ENCODE results near the gene LEMD1. TPM values are rescaled to one million over a fixed set of nuclear protein-coding genes. Genes with fewer than 3 reads are reported as not detected.

The LEMD1 gene
- total RNA-seq, 1 experiment from 2014 or later: 17.2 TPM

DNA sequence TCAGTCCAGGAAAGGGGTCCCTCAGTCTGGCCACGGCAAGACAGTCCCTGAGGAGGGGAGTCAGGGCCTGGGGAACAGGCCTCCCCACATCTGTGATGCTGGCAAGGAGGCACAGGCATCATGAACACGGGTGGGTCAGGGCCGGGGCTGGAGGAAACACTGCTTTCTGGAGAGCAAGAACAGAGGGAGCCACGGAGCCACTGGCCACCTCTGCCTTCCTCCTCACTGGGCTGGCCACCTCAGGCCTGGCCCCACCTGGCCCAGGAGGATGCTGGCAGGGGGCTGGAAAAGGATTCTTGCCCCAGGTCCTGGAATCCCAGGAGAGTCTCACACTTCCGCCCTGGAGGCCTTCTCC is 18.2 kb upstream of the LEMD1 start:
- Mint-ChIP-seq H3K27ac (ENCODE audit: unreplicated experiment) (peak overlapping the region; percentile 93), H3K27me3 (ENCODE audit: unreplicated experiment) (no peaks in the 10 kb centered on the region), H3K9me3 (ENCODE audit: low read depth, unreplicated experiment) (no peaks in the 10 kb centered on the region), H3K36me3 (ENCODE audit: insufficient read depth, unreplicated experiment) (peaks cover 79% of the 10 kb centered on the region), H3K4me3 (ENCODE audit: low read depth, unreplicated experiment) (peak overlapping the region; percentile 7), H3K4me1 (ENCODE audit: low read depth, unreplicated experiment) (peaks cover 63% of the 10 kb centered on the region)
- BruUV-seq (replicated peaks): no TSS peak
- intact Hi-C loops (cut with micrococcal nuclease; ENCODE audit: unreplicated experiment): no loop called here
- DNase-seq: no peak
- TF ChIP-seq, protein P1, sequence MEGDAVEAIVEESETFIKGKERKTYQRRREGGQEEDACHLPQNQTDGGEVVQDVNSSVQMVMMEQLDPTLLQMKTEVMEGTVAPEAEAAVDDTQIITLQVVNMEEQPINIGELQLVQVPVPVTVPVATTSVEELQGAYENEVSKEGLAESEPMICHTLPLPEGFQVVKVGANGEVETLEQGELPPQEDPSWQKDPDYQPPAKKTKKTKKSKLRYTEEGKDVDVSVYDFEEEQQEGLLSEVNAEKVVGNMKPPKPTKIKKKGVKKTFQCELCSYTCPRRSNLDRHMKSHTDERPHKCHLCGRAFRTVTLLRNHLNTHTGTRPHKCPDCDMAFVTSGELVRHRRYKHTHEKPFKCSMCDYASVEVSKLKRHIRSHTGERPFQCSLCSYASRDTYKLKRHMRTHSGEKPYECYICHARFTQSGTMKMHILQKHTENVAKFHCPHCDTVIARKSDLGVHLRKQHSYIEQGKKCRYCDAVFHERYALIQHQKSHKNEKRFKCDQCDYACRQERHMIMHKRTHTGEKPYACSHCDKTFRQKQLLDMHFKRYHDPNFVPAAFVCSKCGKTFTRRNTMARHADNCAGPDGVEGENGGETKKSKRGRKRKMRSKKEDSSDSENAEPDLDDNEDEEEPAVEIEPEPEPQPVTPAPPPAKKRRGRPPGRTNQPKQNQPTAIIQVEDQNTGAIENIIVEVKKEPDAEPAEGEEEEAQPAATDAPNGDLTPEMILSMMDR (IDR thresholded peaks at IDR 0.05; ENCODE audit: unreplicated experiment): no peak
- CTCF ChIA-PET: interaction anchor here (0.6 to 3.4 kb wide), 7 partner anchors 9 to 97 kb away, joined by 3 to 62 read pairs (median 18); partner anchors contain the start of gene BLACAT1

DNA sequence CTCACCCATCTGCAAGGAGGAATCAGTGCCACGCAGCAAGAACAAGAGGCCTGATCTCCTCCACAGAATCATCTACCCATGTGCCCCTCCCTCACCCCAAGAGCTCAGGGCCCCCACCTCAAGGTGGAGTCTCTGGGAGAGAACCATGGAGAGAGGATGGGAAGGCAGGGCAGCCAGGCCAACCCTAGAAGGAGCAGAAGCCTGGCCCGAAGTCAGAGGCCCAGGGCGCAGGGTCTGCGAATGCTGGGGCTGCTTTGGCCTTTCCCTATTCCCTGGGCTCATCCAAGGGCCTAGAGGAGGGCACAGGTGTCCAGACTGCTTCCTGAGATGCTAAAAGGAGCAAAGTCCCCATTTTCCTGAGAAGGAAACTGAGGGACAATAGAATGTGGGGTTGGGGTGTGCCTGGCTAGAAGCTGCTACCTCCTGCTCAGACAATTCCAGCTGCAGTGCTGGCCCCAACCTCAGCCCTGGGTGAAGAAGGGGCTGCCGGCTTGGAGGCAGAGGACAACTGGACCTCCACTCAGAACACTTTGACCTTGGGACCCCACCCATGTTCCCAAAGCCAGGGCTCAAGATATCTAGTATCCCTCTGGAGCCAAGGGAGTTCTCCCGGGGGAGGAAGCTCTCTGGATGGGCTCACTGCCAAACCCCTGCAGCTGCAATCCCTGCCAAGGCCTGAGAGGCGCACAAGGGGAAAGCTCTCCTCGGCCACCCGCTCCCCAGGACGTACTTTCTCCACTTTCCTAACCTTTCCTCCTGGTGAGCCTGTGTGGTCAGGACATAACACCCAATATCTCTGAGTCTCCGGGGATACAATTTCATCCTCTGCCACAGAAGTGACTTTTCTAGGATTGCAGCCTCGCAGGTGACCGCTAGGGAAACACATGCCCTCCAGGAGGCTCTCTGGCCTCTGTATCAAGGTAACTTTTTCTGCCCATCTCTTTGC is 16.6 kb upstream of the LEMD1 start:
- peak; percentile 91 for DNase-seq
- BruUV-seq (replicated peaks): no TSS peak
- H3K27me3 Mint-ChIP-seq (ENCODE audit: unreplicated experiment): peaks cover 9% of the 10 kb centered on the region

DNA sequence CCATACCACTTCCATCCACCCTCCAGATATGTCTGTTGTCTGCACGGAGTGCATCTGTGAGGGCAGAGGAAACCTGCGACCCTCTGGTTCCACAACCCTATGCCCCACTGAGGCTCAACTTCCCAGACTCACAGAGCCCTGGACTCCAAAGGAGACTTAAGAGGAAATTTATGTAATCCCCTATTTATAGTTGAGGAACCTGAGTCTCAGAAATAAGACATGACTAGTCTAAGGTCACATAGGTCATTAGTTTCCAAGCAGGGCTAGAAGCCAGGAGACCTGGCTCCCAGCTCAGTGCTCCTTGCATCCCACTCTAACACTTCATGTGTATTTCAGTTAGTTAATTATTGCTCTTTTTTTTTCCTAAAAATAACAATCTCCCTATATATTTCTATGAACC is 15.7 kb upstream of the LEMD1 start:
- Mint-ChIP-seq H3K4me3 (ENCODE audit: low read depth, unreplicated experiment) (no peak overlapping the region), H3K27me3 (ENCODE audit: unreplicated experiment) (peaks cover 13% of the 10 kb centered on the region), H3K27ac (ENCODE audit: unreplicated experiment) (peak overlapping the region; percentile 36), H3K9me3 (ENCODE audit: low read depth, unreplicated experiment) (no peaks in the 10 kb centered on the region), H3K4me1 (ENCODE audit: low read depth, unreplicated experiment) (peaks cover 41% of the 10 kb centered on the region), H3K36me3 (ENCODE audit: insufficient read depth, unreplicated experiment) (peaks cover 82% of the 10 kb centered on the region)
- BruUV-seq (replicated peaks): no TSS peak
- TF ChIP-seq, protein P1 (IDR thresholded peaks at IDR 0.05; ENCODE audit: unreplicated experiment): no peak
- CTCF ChIA-PET: interaction anchor here (2.0 to 2.7 kb wide), 2 partner anchors 10 to 47 kb away, joined by 5 to 58 read pairs; no protein-coding TSS in a partner anchor
- intact Hi-C loops (cut with micrococcal nuclease; ENCODE audit: unreplicated experiment): no loop called here
- no peak for DNase-seq

More for the DNA sequence above, 16.6 kb upstream of the LEMD1 start:
- TF ChIP-seq, protein P1 (IDR thresholded peaks at IDR 0.05; ENCODE audit: unreplicated experiment): peak; percentile 91
- Mint-ChIP-seq H3K4me3 (ENCODE audit: low read depth, unreplicated experiment) (no peak overlapping the region), H3K27ac (ENCODE audit: unreplicated experiment) (peak overlapping the region; percentile 93), H3K9me3 (ENCODE audit: low read depth, unreplicated experiment) (no peaks in the 10 kb centered on the region), H3K4me1 (ENCODE audit: low read depth, unreplicated experiment) (peaks cover 50% of the 10 kb centered on the region), H3K36me3 (ENCODE audit: insufficient read depth, unreplicated experiment) (peaks cover 83% of the 10 kb centered on the region)
- CTCF ChIA-PET: interaction anchor here (0.6 to 2.7 kb wide), 13 partner anchors 9 to 279 kb away, joined by 3 to 58 read pairs (median 5); no protein-coding TSS in a partner anchor
- intact Hi-C loops (cut with micrococcal nuclease; ENCODE audit: unreplicated experiment): loop anchor here (1.0 kb wide), 1 partner anchor 47 kb away; no protein-coding TSS in a partner anchor

DNA sequence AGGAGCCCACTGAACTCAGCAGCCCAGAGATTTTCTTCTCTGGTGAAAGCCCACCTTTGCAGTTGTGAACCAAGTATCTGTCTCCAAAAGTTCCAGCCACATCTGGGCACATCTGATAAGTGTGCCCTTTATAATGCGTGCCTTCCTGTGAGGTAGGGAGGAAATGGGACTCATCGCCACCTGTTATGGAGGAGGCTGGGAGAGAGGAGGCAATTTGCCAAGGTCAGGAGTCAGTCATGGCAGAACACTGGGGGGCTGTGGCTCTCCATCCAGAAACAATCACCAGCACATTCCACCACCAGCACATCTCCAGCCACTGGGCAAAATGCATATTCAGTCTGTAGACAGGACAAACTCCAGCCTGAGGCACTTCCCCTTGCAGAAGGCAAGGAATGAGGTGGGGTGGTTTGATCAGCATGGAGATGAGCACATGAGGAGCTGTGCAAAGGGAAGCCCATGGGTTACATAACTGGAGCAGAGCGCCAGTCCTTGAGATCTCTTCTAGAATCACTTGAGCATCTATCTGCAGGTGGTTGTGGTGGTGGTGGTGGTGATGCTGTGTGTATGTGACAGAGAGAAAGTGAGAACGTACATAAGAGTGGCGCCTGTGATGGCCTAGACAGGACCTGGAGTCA is 15.0 kb upstream of the LEMD1 start:
- CTCF ChIA-PET: interaction anchor here (0.7 to 2.0 kb wide), 2 partner anchors 10 to 48 kb away, joined by 3 to 5 read pairs; no protein-coding TSS in a partner anchor
- no TSS peak for BruUV-seq (replicated peaks)
- intact Hi-C loops (cut with micrococcal nuclease; ENCODE audit: unreplicated experiment): no loop called here
- Mint-ChIP-seq H3K4me1 (ENCODE audit: low read depth, unreplicated experiment) (peaks cover 34% of the 10 kb centered on the region), H3K4me3 (ENCODE audit: low read depth, unreplicated experiment) (no peak overlapping the region), H3K9me3 (ENCODE audit: low read depth, unreplicated experiment) (no peaks in the 10 kb centered on the region), H3K36me3 (ENCODE audit: insufficient read depth, unreplicated experiment) (peaks cover 75% of the 10 kb centered on the region), H3K27me3 (ENCODE audit: unreplicated experiment) (peaks cover 19% of the 10 kb centered on the region), H3K27ac (ENCODE audit: unreplicated experiment) (no peak overlapping the region)
- no peak for DNase-seq
- TF ChIP-seq, protein P1 (IDR thresholded peaks at IDR 0.05; ENCODE audit: unreplicated experiment): no peak

Measured in Calu3 (cell line).